SW480 (cell line): ENCODE data around the gene SLC6A1.

Source experiments
- DNase-seq: peaks from one replicate; pipeline ENCODE4 v3.0.0-alpha.2; 2016; ENCODE audit warnings: low spot score

The SLC6A1 gene

DNA sequence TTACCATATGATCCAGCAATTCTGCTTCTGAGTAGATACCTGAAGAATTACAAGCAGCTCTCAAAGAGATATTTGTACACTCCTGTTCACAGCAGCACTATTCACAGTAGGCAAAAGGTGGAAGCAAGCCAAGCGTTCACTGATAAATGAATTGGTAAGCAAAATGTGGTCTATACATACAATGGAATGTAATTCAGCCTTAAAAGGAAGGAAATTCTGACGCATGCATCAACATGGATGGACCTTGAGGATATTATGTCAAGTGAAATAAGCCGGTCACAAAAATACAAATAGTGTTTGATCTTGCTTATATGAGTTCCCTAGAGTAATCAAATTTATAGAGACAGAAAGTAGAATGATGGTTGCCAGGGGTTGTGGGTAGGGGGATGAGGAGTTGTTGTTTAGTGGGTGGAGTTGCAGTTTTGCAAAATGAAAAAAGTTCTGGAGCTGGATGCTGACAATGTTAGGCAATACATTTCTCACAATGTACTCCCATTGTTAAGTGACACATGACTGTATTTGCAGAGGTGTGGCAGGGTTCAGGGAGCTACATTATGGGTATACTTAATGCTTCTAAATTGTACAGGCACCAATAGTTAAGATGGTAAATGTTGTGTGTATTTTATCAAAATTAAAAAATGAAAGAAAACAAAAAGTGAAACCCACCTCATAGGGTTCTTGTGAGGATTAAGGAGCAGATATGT is 26.7 kb downstream of the SLC6A1 start:
- DNase-seq = no peak

DNA sequence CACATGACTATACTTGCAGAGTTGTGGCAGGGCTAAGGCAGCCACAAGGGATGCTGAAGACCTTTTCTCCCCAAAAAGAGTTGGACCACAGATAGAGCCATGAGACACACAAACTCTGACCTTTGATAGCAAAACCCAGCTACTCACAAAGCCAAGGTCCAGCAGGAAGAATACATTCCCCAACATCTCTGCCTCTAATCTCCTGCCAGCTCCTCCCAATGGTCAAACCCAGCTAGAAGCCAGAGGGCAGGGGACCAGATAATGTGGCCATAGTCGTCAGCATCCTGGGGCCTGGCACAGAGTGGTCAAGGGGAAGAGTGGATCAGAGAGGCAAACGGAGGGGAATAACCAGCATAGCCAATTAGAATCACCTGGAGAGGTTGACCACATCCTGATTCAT is 28.2 kb downstream of the SLC6A1 start:
- DNase-seq = no peak

- no peak for DNase-seq
Measured at GRCh38 chr3:11021611-11022011, 29.1 kb downstream of the SLC6A1 start.

GRCh38 chr3:11022115-11022514 is 29.6 kb downstream of the SLC6A1 start:
- no peak for DNase-seq

DNA sequence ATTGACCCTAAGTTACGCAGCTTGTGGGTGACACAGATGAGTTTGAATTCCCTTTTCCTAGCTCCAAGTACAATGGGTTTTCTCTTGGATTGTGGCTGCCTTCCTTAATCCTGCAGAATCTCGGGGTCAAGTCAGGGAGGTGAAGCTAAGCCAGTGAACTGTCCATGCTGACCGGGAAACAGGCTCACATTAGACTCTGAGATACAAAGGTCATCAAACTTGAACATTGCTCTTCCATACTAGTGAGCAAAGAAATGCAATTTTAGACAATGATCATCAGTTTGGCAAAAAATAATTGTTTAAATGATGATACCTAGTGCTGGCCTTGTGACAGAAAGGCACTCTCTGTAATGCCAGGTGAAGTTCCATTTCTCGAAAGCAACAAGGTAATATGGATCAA is 31.6 kb downstream of the SLC6A1 start:
- no peak for DNase-seq

DNA sequence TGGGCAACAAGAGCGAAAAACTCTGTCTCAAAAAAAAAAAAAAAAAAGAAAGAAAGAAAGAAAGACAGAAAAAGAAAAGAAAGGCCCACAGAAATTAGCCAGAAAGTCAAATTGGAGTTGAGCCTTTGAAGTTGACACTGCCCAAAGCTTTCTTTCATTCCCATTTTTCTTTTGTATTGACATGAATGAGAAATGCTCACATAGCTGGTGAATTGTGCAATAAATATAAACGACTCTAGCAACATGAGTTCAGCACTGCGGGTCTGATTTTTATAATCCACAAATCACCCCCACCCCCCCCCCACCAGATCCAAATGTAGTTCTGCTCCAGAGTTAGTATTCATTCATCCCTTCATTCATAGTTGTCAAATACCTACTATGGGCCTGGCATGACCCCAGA is 37.4 kb downstream of the SLC6A1 start:
- no peak for DNase-seq

DNA sequence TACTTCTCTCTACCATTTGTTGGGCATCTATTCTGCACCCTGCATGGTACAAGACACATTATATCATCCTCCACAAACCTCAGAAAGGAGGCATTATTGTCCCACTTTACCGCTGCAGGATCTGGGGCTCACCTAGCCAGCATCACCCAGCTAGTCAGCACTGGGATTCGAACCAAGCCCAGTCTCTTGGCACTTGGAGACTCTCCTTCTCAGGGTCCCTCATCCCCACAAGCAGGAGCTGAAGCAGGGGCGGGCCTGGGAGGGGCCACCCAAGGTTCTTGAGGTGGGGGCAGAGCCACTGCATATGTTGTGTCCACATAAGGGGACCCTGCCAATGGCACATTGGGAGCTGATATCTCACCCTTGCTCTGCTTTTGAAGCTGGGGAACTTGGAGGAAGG is 41.3 kb downstream of the SLC6A1 start:
- no peak for DNase-seq

DNA sequence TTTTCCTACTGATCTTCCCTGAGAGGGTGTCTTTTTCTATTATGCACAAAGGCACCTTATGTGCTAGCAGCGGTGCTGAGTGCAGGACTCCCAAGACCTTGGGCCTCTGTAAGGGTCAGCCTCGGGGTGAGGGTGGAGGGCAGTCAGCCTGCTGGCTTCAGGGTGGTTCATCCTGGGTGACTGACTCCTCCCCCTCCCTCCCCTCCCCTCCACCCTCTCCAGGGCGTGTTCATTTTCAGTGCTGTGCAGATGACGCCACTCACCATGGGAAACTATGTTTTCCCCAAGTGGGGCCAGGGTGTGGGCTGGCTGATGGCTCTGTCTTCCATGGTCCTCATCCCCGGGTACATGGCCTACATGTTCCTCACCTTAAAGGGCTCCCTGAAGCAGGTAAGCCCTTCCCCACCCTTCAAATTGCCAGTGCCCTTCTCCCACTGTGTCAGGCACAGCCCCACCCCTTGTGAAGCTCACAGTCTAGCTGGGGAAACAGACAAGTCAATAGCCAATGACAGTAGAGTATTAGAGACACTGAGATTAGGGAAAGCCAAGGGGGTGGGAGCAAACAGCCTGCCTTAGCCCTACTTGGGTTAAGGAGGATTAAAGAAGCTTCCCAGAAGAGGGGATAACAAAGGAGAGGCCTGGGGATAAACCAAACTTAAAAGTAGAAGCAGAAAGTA is 41.9 kb downstream of the SLC6A1 start:
- no peak for DNase-seq

GRCh38 chr3:11035757-11036505 is 43.4 kb downstream of the SLC6A1 start:
- DNase-seq = no peak

- no peak for DNase-seq
Measured at GRCh38 chr3:11037241-11037873, 44.8 kb downstream of the SLC6A1 start.

DNA sequence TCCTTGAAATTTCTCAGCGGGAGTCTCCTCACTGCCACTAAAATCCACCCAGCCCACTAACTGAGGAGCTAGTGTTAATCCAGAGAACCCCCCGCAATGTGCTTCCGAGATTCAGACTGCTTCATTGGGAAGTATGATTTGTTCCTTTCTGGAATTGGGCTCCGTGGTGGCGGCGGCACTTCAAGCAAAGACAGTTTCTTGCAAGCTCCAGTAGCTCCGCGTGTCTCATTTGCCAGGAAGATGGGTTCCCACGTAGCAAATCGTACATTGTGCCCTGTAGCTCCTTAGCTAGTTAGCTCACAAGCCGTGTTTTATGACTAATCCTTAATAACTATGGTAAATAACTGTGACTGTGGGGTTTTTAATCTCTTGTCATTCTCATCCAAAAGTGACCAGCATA is 45.4 kb downstream of the SLC6A1 start:
- no peak for DNase-seq

DNA sequence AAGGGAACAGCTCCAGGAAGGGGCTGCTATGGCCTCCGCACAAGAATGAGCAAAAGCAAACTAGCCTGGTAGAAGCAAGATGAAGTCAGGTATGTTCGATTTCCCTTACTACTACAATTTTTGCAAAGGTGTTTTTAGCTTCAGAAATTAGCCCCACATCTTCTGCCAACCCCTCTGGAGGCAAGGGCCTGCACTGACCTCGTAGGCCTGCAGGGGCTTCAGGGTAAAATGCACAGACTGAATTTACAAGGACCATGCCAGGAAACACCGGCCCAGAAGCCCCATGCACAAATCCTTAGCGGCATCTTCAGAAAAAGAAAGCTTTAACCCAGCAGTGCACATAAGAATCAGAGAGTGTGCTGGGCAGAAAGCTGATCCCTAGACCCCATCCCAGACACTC is 53.0 kb downstream of the SLC6A1 start:
- no peak for DNase-seq

DNA sequence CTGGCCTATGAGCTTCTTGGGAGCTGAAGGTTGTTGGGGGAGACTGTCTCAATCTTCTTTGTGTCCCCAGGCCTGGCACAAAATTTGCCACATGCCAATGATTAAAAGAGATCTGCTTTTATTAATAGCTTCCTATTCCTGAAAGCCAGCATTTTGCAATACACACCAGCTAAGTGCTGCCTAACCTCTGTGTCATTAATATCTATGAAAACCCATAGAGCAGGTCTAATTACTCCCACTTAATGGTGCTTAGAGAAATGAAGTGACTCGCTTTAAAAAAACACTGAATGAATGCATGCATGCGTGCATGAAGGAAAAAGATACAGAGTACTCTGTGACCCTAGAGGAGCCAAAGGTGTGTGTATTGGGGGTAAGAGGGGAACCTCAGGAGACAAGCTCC is 55.0 kb downstream of the SLC6A1 start:
- no peak for DNase-seq

- DNase-seq = no peak
Measured at GRCh38 chr3:11050666-11051323, 58.2 kb downstream of the SLC6A1 start.

DNA sequence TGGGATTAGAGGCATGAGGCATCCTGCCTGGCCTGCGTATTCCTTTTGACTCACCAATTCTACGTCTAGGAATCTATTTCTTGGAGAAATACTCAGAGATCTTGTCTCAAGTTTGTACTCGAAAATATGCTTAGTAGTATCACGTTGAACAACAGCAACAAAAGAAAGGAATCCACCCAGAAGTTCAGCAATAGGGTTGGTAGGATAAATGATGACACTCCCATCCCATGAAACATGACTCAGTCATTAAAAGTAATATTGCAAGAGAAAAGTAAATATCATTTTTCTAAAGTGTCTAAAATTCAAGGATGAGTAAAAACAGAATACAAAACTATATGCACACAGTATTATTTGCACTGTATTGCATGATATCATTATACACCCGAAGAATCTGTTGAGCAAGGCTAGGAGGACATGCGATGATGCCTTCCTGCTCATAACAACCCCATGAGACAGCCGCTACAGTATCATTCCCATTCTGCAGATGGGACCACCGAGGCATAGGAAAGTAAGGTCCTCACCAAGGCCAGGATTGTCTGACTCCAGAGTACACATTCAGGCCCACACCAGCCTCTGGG is 61.5 kb downstream of the SLC6A1 start:
- DNase-seq = no peak

GRCh38 chr3:11054739-11055438 is 62.3 kb downstream of the SLC6A1 start:
- no peak for DNase-seq

- DNase-seq = no peak
Measured at GRCh38 chr3:11055496-11055895, 62.9 kb downstream of the SLC6A1 start.

- no peak for DNase-seq
Measured at GRCh38 chr3:11056531-11057050, 64.0 kb downstream of the SLC6A1 start.

DNA sequence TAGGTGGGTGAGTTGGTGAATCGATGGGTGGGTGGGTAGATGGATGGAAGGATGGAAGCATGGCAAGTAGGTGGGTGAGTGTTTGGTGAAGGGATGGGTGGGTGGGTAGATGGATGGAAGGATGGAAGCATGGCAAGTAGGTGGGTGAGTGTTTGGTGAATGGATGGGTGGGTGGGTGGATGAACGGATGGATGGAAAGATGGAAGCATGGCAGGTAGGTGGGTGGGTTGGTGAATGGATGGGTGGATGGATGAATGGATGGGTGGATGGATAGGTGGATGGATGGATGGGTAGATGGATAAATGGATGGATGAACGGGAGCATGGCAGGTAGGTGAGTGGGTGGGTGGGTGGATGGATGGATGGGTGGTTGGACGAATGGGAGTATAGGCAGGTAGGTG is 65.1 kb downstream of the SLC6A1 start:
- DNase-seq = no peak

DNA sequence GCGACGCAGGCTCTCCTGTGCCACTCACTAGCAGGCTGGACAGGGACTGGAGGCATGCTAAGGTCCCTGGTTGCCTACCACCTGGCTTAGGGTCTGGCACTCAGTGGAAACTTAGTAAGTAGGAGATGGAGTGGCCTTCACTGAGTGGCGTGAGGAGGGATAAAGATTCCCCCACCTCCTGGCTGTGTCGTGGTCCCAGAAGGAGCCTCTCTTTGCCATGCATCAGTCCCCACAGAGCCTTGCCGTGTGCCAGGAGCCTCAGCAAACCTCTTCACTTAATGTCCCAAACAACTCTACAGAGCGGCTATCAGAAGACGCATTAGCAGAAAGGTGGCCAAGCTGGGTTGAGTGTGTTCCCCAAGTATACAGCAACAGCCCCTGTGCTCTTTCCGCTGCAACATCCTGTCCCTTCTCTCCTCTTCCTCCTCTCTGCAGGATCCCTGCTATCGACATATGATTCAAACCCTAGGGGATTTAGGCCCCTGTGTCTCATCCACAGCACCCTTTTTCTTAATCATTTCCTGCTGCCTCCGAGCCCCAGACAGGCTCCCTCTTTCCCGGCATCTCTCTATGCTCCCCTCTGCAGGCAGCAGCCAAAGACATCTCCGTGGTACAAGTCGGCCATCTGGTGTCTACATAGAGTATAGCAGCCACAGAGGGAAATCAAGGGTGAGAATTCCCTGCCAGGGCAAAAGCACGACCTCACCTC is 66.7 kb downstream of the SLC6A1 start:
- peak; percentile 61 for DNase-seq

GRCh38 chr3:11059799-11060115 is 67.2 kb downstream of the SLC6A1 start:
- no peak for DNase-seq
